ENCODE measurements around the gene CD9. TPM values are rescaled to one million over a fixed set of nuclear protein-coding genes. Genes with fewer than 3 reads are reported as not detected.

CD9 gene
- total RNA-seq, 1 experiment from 2014 or later, result 274 TPM

- no peaks in the 10 kb centered on the region for H3K36me3 ChIP-seq (replicated peaks; ENCODE audit: control insufficient read depth, insufficient read depth, low read length)
- H3K27me3 ChIP-seq (ENCODE audit: control insufficient read depth, insufficient read depth, low read length), result no peaks in the 10 kb centered on the region
- DNase-seq, result peak; percentile 9
- H3K4me3 ChIP-seq (ENCODE audit: insufficient read depth, low read depth, low read length), result no peak overlapping the region
Observed at GRCh38 chr12:6281081-6281809, 81.0 kb downstream of the CD9 start.

- Histone ChIP-seq H3K4me3 (ENCODE audit: insufficient read depth, low read depth, low read length) (no peak overlapping the region), H3K27me3 (ENCODE audit: control insufficient read depth, insufficient read depth, low read length) (no peaks in the 10 kb centered on the region), H3K36me3 (replicated peaks; ENCODE audit: control insufficient read depth, insufficient read depth, low read length) (no peaks in the 10 kb centered on the region)
- no peak for DNase-seq
Observed at GRCh38 chr12:6282453-6282840, 82.2 kb downstream of the CD9 start.

GRCh38 chr12:6284273-6284672 is 84.1 kb downstream of the CD9 start:
- H3K4me3 ChIP-seq (ENCODE audit: insufficient read depth, low read depth, low read length), result no peak overlapping the region
- peak; percentile 33 for DNase-seq
- H3K27me3 ChIP-seq (ENCODE audit: control insufficient read depth, insufficient read depth, low read length), result no peaks in the 10 kb centered on the region
- H3K36me3 ChIP-seq (replicated peaks; ENCODE audit: control insufficient read depth, insufficient read depth, low read length), result no peaks in the 10 kb centered on the region

- DNase-seq, result peak; percentile 96
- H3K4me3 ChIP-seq (ENCODE audit: insufficient read depth, low read depth, low read length), result no peak overlapping the region
- H3K27me3 ChIP-seq (ENCODE audit: control insufficient read depth, insufficient read depth, low read length), result no peaks in the 10 kb centered on the region
- no peaks in the 10 kb centered on the region for H3K36me3 ChIP-seq (replicated peaks; ENCODE audit: control insufficient read depth, insufficient read depth, low read length)
Observed at GRCh38 chr12:6285063-6285477, 84.9 kb downstream of the CD9 start.

GRCh38 chr12:6285532-6286306 is 85.5 kb downstream of the CD9 start:
- H3K4me3 ChIP-seq (ENCODE audit: insufficient read depth, low read depth, low read length), result no peak overlapping the region
- H3K36me3 ChIP-seq (replicated peaks; ENCODE audit: control insufficient read depth, insufficient read depth, low read length), result no peaks in the 10 kb centered on the region
- H3K27me3 ChIP-seq (ENCODE audit: control insufficient read depth, insufficient read depth, low read length), result no peaks in the 10 kb centered on the region
- no peak for DNase-seq

Other genes starting within 250 kb of the CD9 start
- 1.6 and 2.3 TPM in 2 replicates for gene VWF, start 75.7 kb upstream of the CD9 start, total RNA-seq (2014; rRNA removed; shearing (Covaris generic))
- gene PLEKHG6, start 110.3 kb downstream of the CD9 start, total RNA-seq (2014; rRNA removed; shearing (Covaris generic)), result 36.5 and 43.6 TPM in 2 replicates
- gene TNFRSF1A, start 141.7 kb downstream of the CD9 start, total RNA-seq (2014; rRNA removed; shearing (Covaris generic)), result 83.5 and 84.6 TPM in 2 replicates
- 28.5 and 41.7 TPM in 2 replicates for gene SCNN1A, start 175.2 kb downstream of the CD9 start, total RNA-seq (2014; rRNA removed; shearing (Covaris generic))
- gene LTBR, start 183.8 kb downstream of the CD9 start, total RNA-seq (2014; rRNA removed; shearing (Covaris generic)), result 2.5 and 3.6 TPM in 2 replicates
- not detected in 2 replicates for gene CD27, start 244.6 kb downstream of the CD9 start, total RNA-seq (2014; rRNA removed; shearing (Covaris generic))